ENCODE data around the gene IKBIP.

The IKBIP gene, protein sequence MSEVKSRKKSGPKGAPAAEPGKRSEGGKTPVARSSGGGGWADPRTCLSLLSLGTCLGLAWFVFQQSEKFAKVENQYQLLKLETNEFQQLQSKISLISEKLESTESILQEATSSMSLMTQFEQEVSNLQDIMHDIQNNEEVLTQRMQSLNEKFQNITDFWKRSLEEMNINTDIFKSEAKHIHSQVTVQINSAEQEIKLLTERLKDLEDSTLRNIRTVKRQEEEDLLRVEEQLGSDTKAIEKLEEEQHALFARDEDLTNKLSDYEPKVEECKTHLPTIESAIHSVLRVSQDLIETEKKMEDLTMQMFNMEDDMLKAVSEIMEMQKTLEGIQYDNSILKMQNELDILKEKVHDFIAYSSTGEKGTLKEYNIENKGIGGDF

DNA sequence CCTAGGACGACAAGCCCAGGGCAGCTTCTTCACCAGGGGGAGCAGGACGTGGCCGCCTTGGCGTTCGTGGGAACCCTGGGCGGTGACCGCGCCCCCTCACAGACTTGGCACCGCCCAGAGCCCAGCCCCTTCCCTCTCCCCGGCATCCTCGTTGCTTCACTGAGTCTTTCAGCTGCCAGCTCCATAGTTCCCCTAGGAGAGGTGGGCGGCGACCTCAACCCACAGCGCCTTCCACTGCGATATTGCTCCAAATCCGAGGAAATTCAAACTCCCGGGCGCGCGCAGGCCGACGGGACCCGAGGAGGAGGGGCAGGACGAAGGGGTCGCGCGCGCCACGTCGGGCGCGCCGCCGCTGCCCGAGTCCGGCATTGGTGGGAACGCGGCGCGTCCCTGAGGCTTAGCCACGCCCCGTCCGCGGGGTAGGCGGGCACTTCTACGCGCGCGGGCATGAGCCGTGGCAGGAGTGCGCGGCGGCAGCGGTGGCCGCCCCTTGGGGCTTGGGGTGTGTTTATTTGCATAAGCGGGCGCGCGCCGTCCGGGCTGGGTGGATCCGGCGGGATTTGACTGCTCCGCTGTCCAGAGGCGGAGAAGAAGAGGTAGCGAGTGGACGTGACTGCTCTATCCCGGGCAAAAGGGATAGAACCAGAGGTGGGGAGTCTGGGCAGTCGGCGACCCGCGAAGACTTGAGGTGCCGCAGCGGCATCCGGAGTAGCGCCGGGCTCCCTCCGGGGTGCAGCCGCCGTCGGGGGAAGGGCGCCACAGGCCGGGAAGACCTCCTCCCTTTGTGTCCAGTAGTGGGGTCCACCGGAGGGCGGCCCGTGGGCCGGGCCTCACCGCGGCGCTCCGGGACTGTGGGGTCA lies at the start of gene IKBIP, which contains the start of gene APAF1:
Gene IKBIP, minus strand, starts transcription at position 77 of the 860 bp plus-strand sequence. CDS start 87 bp downstream, outside the sequence.
Gene APAF1, plus strand, starts transcription at position 579 of the 860 bp plus-strand sequence. CDS start 3,070 bp downstream, outside the sequence.
- peaks cover 18% of the 10 kb centered on the region for H3K4me1 Mint-ChIP-seq (ENCODE audit: low read depth)
- no peaks in the 10 kb centered on the region for H3K27me3 Mint-ChIP-seq (ENCODE audit: low read depth)
- H3K4me3 Mint-ChIP-seq: peak within 1 kb of the TSS; percentile 96
- H3K36me3 Mint-ChIP-seq (ENCODE audit: low read depth): peaks cover 18% of the 10 kb centered on the region
- H3K9me3 Mint-ChIP-seq: no peaks in the 10 kb centered on the region
- H3K27ac Mint-ChIP-seq: peak within 1 kb of the TSS; percentile 95

DNA sequence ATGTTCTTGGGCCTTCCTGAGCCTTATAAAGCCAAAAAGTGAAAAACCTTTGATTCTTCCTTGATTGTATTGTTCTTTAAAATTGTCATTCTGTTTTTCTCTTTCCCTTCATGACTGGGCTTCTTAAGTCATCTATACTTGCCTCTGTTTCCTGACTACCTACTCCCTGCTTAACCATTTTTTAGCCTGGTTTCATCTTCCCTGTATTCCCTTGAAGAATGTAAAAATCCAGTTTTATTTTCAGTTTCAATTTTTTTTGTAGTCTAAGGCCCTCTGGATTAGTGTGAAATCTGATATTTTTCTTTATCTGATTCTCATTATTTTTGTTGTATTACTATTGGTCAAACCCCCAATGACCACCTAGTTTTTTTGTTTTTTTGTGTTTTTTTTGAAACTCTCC lies 46.8 kb upstream of the IKBIP start:
- Mint-ChIP-seq H3K9me3 (no peaks in the 10 kb centered on the region), H3K36me3 (ENCODE audit: low read depth) (peaks cover 43% of the 10 kb centered on the region), H3K4me1 (ENCODE audit: low read depth) (peaks cover 12% of the 10 kb centered on the region), H3K4me3 (no peak overlapping the region), H3K27ac (no peak overlapping the region), H3K27me3 (ENCODE audit: low read depth) (no peaks in the 10 kb centered on the region)

DNA sequence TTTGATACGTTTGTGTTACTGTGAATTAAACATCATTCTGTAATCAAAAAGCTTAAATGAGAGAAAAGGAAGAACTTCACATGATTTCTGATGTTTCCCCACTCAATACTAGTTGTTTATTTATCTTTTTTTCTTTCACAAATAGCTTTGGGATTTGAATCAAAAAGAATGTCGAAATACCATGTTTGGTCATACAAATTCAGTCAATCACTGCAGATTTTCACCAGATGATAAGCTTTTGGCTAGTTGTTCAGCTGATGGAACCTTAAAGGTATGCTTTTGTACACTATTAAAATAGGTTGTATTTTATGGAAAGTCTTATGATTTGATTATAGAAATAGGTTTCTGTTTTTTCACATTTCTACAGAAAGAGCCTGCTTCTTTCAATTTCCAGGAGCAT lies 42.0 kb upstream of the IKBIP start:
- no peaks in the 10 kb centered on the region for H3K9me3 Mint-ChIP-seq
- H3K27ac Mint-ChIP-seq: no peak overlapping the region
- H3K4me3 Mint-ChIP-seq: no peak overlapping the region
- peaks cover 43% of the 10 kb centered on the region for H3K36me3 Mint-ChIP-seq (ENCODE audit: low read depth)
- H3K4me1 Mint-ChIP-seq (ENCODE audit: low read depth): peaks cover 6% of the 10 kb centered on the region
- H3K27me3 Mint-ChIP-seq (ENCODE audit: low read depth): no peaks in the 10 kb centered on the region

DNA sequence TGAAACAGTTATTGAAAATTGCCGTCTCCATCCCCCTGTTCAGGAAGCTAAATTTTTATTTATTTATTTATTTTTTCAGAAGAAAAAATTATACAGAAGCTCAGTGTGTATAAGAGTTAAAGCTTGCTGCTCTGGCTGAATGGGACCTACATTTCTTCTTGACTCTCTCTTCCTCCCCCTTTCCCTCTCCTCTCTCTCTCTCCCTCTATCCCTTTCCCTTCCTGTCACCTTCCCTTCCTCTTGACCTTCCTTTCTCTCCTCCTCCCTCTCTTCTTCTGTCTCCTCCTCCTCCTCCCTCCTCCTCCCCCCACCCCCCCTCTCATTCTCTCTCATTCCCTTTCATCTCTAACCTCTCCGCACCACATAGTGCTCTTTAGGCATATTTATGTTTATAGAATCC lies 39.6 kb upstream of the IKBIP start:
- H3K4me3 Mint-ChIP-seq: no peak overlapping the region
- no peaks in the 10 kb centered on the region for H3K27me3 Mint-ChIP-seq (ENCODE audit: low read depth)
- H3K27ac Mint-ChIP-seq: no peak overlapping the region
- H3K4me1 Mint-ChIP-seq (ENCODE audit: low read depth): peaks cover 2% of the 10 kb centered on the region
- no peaks in the 10 kb centered on the region for H3K9me3 Mint-ChIP-seq
- peaks cover 34% of the 10 kb centered on the region for H3K36me3 Mint-ChIP-seq (ENCODE audit: low read depth)

DNA sequence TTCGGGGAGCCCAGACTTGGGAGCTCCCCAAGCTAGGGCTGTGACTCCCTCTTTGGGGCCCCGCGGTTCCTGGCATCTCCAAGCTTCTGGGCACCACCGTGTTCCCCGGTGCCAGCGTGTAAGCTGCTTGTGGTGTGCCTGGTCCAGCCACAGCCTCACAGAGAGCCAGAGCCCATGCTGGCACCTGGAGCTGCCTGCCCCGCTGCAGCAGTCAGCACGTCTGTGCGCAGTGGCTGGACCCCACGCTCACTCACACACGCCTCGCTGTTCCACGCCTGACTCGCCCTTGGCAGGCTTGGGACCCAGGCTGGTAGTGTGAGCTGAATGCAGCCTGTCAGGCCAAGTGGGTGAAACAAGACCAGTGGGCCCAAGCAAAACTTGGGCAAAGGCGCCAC lies 35.0 kb upstream of the IKBIP start:
- no peak overlapping the region for H3K4me3 Mint-ChIP-seq
- no peaks in the 10 kb centered on the region for H3K9me3 Mint-ChIP-seq
- H3K27ac Mint-ChIP-seq: no peak overlapping the region
- no peaks in the 10 kb centered on the region for H3K4me1 Mint-ChIP-seq (ENCODE audit: low read depth)
- H3K27me3 Mint-ChIP-seq (ENCODE audit: low read depth): no peaks in the 10 kb centered on the region
- H3K36me3 Mint-ChIP-seq (ENCODE audit: low read depth): peaks cover 18% of the 10 kb centered on the region

DNA sequence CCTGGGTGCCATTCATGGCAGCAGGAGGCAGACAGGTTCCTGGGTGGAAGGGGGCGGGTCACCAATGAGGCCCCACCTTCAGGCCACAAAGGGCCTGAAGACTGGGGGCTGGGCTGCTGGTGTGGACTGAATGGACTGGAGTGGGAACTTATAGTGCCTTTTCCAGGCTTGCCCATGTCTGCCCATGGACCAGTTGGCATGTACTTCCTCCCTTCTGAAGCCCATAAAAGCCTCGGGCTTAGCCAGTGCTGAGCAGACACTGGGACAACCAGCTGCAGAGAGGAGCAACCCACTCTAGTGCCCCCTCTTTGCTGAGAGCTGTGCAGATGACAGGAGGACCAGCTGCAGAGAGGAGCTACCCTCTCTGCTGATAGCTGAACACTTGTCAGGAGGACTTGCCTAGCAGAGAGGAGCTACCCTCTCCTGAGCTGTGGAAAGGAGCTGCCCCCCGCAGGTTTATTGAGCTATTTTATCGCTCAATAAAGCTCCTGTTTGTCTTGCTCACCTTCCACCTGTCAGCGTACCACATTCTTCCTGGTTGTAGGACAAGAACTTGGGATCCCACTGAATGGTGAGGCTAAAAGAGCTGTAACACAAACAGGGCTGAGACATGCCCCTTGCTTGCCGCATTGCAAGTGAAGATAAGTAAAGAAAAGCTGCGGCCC lies 34.5 kb upstream of the IKBIP start:
- Mint-ChIP-seq H3K9me3 (no peaks in the 10 kb centered on the region), H3K27ac (no peak overlapping the region), H3K4me3 (no peak overlapping the region), H3K36me3 (ENCODE audit: low read depth) (peaks cover 19% of the 10 kb centered on the region), H3K27me3 (ENCODE audit: low read depth) (no peaks in the 10 kb centered on the region), H3K4me1 (ENCODE audit: low read depth) (no peaks in the 10 kb centered on the region)

DNA sequence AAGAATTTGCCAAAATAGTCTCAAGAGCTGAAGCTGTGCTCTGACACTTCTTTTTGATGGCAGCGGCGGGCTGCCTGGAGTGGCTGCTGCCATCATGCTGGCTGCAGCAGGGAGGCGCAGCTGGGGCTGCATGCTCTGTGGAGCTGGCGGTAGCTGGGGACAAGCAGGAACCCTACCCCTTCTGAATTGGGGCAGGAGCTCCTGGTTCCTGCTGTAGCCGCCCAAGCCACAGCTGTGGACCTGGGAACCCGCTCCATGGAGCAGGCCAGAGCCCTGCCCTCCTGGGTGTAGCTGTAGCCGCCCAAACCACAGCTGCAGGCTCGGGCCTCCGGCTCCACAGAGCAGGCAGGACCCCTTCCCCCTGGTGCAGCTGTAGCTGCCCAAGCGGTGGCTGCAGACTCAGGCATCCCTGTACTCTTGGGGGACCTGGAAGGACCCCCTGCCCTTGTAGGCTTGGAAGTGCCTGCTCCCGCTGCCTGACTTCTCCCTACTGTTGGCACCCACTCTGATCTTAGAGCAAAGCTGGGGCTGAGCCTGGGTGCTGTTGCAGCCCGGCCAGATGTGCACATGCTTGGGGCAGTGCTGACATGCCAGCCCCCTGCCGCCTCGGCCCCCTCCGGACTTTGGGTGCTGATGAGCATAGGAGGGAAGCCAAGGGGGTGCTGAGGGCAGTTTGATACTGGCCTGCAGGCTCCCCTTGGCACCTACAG lies 33.8 kb upstream of the IKBIP start:
- H3K36me3 Mint-ChIP-seq (ENCODE audit: low read depth): peaks cover 18% of the 10 kb centered on the region
- H3K4me3 Mint-ChIP-seq: no peak overlapping the region
- H3K9me3 Mint-ChIP-seq: no peaks in the 10 kb centered on the region

DNA sequence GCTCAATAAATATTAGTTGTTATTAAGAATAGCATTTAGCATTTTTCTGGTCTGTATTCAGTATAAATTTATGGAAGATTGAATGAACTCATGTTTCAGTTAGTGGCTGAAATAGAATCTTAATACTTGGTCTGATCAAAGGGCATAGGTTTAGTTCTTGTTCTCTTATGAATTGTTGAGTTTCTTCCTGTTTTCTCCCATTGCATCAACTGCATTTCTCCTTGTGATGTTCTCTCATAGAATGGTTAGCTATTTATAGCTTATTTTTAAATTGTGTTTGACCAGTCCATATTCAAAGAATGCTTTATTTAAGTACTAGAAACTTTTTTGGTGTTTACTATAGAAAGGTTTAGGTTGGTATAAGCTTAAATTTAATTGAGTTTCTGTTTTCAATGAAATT lies 30.3 kb upstream of the IKBIP start:
- Mint-ChIP-seq H3K4me3 (no peak overlapping the region), H3K9me3 (peaks cover 5% of the 10 kb centered on the region), H3K27me3 (ENCODE audit: low read depth) (no peaks in the 10 kb centered on the region), H3K27ac (no peak overlapping the region), H3K4me1 (ENCODE audit: low read depth) (peaks cover 2% of the 10 kb centered on the region), H3K36me3 (ENCODE audit: low read depth) (peaks cover 26% of the 10 kb centered on the region)

More for the DNA sequence above, 33.8 kb upstream of the IKBIP start:
- no peak overlapping the region for H3K27ac Mint-ChIP-seq
- H3K27me3 Mint-ChIP-seq (ENCODE audit: low read depth): no peaks in the 10 kb centered on the region
- no peaks in the 10 kb centered on the region for H3K4me1 Mint-ChIP-seq (ENCODE audit: low read depth)

DNA sequence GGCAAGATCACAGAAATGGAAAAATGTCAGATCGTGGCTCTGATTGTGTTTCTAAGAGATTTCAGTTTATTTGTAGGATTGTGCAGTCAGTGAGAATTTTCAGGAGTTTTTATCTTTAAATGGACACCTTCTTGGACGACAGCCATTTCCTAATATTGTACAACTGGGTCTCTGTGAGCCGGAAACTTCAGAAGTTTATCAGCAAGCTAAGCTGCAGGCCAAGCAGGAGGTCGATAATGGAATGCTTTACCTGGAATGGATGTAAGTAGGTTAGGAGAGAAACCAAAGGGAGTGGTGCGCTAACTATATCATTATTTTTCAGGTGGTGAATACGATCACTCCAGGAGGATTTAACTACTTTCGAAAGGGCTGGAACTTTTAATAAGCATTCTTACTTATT lies 26.9 kb upstream of the IKBIP start:
- H3K9me3 Mint-ChIP-seq: peaks cover 9% of the 10 kb centered on the region
- no peaks in the 10 kb centered on the region for H3K27me3 Mint-ChIP-seq (ENCODE audit: low read depth)
- peaks cover 8% of the 10 kb centered on the region for H3K4me1 Mint-ChIP-seq (ENCODE audit: low read depth)
- no peak overlapping the region for H3K4me3 Mint-ChIP-seq
- no peak overlapping the region for H3K27ac Mint-ChIP-seq
- peaks cover 49% of the 10 kb centered on the region for H3K36me3 Mint-ChIP-seq (ENCODE audit: low read depth)

DNA sequence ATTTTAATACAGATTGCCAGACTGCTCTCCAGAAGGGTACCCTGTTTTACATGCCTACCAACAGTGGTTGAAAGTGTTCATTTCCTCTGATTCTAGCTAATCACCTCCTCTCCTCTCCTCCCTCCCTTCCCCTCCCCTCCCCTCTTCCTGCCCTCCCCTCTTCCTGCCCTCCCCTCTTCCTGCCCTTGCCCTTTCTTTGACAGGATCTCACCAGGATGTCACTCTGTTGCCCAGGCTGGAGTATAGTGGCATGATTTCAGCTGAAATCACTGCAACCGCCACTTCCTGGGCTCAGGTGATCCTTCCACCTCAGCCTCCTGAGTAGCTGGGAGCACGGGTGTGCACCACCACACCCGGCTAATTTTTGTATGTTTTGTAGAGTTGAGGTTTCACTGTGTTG lies 25.2 kb upstream of the IKBIP start:
- peaks cover 62% of the 10 kb centered on the region for H3K36me3 Mint-ChIP-seq (ENCODE audit: low read depth)
- no peaks in the 10 kb centered on the region for H3K27me3 Mint-ChIP-seq (ENCODE audit: low read depth)
- H3K4me3 Mint-ChIP-seq: no peak overlapping the region
- H3K9me3 Mint-ChIP-seq: peaks cover 9% of the 10 kb centered on the region
- no peak overlapping the region for H3K27ac Mint-ChIP-seq
- peaks cover 8% of the 10 kb centered on the region for H3K4me1 Mint-ChIP-seq (ENCODE audit: low read depth)

DNA sequence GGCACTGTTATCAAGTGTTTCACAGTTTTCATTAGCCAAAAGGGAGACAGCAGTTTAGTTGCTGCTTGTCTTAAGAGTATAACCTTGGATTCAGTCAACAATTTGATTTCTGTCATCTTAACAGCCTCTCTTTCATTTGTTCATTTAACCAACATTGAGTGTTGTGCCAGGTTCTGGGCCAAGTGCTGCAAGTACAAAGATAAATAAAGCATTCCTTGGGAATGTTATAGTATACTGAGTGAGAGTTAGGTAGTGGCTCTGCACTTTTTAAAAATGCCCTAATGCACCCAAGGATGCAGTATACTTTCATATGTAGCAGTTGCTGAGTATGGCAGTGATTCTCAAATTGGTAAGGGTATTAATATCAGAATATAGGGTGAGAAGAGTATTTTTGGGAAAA lies 15.9 kb upstream of the IKBIP start:
- H3K4me3 Mint-ChIP-seq: no peak overlapping the region
- peaks cover 26% of the 10 kb centered on the region for H3K36me3 Mint-ChIP-seq (ENCODE audit: low read depth)
- no peak overlapping the region for H3K27ac Mint-ChIP-seq
- no peaks in the 10 kb centered on the region for H3K27me3 Mint-ChIP-seq (ENCODE audit: low read depth)
- H3K9me3 Mint-ChIP-seq: no peaks in the 10 kb centered on the region
- H3K4me1 Mint-ChIP-seq (ENCODE audit: low read depth): peaks cover 9% of the 10 kb centered on the region

DNA sequence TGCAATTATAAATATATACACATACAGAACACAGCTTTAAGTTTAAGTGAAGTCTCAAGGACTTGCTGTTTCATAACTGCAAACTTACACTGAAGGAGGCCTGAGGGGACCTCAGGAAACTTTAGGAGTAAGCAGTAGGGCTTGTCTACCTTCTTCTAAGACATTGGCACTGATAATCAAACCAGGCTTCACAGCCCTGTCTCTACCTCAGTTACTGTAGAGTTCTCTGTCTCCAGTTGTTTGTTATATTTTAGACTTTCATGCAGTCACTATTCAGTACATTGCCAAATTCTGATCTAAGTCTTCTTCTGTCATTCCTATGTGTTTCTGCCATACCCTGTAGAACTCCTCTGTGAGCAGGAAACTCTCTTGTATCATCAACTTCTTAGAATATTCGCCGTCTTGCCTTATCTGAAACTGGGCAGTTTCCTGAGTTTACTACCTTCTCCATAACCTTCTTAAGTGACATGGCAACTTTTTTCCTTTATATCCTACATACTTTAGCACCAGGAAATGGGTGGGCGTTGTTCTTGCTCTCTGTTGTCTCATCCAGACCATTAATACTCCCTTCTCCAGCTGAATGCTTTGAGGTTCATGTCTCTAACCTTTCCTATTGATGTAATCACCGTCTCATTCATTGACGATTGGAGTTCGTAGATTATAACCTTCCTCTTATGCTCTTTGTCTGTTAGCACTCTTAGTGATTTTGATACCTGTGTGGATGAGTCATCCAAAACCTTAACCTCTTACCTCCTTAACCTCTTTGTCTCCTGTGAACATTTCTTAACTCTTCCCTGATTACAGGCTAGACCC lies 11.9 kb upstream of the IKBIP start:
- peak overlapping the region; percentile 52 for H3K27ac Mint-ChIP-seq
- H3K27me3 Mint-ChIP-seq (ENCODE audit: low read depth): no peaks in the 10 kb centered on the region
- peaks cover 13% of the 10 kb centered on the region for H3K4me1 Mint-ChIP-seq (ENCODE audit: low read depth)
- H3K9me3 Mint-ChIP-seq: no peaks in the 10 kb centered on the region
- peak overlapping the region; percentile 30 for H3K4me3 Mint-ChIP-seq
- peaks cover 16% of the 10 kb centered on the region for H3K36me3 Mint-ChIP-seq (ENCODE audit: low read depth)

DNA sequence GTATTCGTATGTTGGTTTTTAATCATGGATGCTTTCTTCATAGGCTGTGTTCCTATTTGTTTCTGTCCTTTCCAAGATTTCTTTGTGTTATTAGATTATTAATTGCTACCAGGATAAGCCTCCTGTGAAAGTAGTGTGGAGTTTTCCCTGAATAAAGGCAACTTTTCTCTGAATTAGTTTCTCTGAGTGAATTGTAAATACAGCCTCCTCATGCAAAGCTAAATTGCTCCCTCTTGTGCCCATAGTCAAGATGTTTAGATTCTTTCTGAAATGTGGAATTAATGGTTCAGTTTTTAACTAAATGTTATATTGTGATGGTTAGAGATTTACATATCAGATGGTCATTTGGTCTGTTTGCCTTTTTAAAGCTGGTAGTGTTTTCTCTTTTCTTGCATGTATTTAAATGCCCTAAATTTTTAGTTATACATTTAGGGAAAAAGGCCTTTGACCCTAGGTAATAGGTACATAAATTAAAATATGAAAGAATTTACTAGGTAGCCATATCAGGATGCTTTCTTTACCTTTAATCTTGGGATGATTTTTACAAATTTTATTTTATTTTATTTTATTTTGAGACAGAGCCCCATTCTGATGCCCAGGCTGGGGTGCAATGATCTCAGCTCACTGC lies 9.4 kb upstream of the IKBIP start:
- Mint-ChIP-seq H3K4me3 (no peak overlapping the region), H3K9me3 (no peaks in the 10 kb centered on the region), H3K36me3 (ENCODE audit: low read depth) (peaks cover 21% of the 10 kb centered on the region), H3K27me3 (ENCODE audit: low read depth) (no peaks in the 10 kb centered on the region), H3K4me1 (ENCODE audit: low read depth) (peaks cover 17% of the 10 kb centered on the region), H3K27ac (no peak overlapping the region)

All from T-helper 1 cell treated with Interleukin-12 subunit alpha and Interleukin-12 subunit beta and Interleukin-4 antibody, amounts not matched to agents 30 μg/mL and 1 μg/mL, for 36 hours (primary cell).